ENCODE results near the gene ADCY1.

Gene ADCY1

GRCh38 chr7:45582868-45583277 is 8.7 kb downstream of the ADCY1 start:
- TF ChIP-seq, protein P1, sequence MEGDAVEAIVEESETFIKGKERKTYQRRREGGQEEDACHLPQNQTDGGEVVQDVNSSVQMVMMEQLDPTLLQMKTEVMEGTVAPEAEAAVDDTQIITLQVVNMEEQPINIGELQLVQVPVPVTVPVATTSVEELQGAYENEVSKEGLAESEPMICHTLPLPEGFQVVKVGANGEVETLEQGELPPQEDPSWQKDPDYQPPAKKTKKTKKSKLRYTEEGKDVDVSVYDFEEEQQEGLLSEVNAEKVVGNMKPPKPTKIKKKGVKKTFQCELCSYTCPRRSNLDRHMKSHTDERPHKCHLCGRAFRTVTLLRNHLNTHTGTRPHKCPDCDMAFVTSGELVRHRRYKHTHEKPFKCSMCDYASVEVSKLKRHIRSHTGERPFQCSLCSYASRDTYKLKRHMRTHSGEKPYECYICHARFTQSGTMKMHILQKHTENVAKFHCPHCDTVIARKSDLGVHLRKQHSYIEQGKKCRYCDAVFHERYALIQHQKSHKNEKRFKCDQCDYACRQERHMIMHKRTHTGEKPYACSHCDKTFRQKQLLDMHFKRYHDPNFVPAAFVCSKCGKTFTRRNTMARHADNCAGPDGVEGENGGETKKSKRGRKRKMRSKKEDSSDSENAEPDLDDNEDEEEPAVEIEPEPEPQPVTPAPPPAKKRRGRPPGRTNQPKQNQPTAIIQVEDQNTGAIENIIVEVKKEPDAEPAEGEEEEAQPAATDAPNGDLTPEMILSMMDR (IDR thresholded peaks at IDR 0.05; ENCODE audit: insufficient read depth, low read depth, low read length, missing control alignments), result no peak
- no peak for DNase-seq (ENCODE audit: low read depth)
- no peak overlapping the region for H3K4me3 ChIP-seq (ENCODE audit: low read length)

DNA sequence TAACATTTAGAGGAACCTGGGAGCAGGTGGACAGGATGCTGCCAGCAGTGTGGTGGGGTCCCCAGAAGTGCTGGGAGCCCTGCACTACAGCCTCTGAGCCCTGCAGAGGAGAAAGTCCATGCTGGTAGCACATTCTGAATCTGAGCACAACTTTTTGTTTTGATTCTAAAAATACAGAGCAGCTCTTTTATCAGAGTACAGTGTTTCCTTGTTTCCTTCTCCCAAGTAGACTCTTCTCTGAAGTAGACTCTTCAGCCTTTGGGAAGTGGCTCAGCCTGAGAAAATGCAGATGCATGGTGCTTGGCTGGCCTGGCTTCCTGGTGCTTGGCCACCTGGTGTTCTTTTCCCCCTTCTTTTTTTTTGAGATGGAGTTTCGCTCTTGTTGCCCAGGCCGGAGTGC is 9.1 kb downstream of the ADCY1 start:
- TF ChIP-seq, protein P1 (IDR thresholded peaks at IDR 0.05; ENCODE audit: insufficient read depth, low read depth, low read length, missing control alignments), result no peak
- DNase-seq (ENCODE audit: low read depth), result no peak
- no peak overlapping the region for H3K4me3 ChIP-seq (ENCODE audit: low read length)

GRCh38 chr7:45584261-45585210 is 10.4 kb downstream of the ADCY1 start:
- H3K4me3 ChIP-seq (ENCODE audit: low read length), result no peak overlapping the region
- TF ChIP-seq, protein P1 (IDR thresholded peaks at IDR 0.05; ENCODE audit: insufficient read depth, low read depth, low read length, missing control alignments), result no peak

DNA sequence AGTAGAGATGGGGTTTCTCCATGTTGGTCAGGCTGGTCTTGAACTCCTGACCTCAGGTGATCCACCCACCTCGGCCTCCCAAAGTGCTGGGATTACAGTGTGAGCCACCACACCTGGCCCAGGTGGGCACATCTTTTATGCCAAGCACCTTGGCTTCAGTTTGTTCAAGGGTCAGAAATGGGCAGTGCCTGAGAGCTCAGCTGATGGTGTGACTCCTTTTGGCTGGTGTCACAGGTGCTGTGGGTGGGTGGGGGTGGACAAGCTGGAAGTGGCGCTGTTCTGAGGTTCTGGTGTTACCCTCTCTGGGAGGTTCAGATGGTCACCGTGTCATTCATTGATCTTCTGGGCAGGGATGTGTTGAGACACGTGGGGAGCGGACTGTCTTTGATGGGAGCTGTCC is 11.5 kb downstream of the ADCY1 start:
- TF ChIP-seq, protein P1 (IDR thresholded peaks at IDR 0.05; ENCODE audit: insufficient read depth, low read depth, low read length, missing control alignments), result no peak
- no peak for DNase-seq (ENCODE audit: low read depth)
- H3K4me3 ChIP-seq (ENCODE audit: low read length), result no peak overlapping the region

More at GRCh38 chr7:45584261-45585210, 10.4 kb downstream of the ADCY1 start:
- DNase-seq (ENCODE audit: low read depth), result no peak

GRCh38 chr7:45586542-45587520 is 12.7 kb downstream of the ADCY1 start:
- no peak overlapping the region for H3K4me3 ChIP-seq (ENCODE audit: low read length)
- TF ChIP-seq, protein P1 (IDR thresholded peaks at IDR 0.05; ENCODE audit: insufficient read depth, low read depth, low read length, missing control alignments), result no peak
- no peak for DNase-seq (ENCODE audit: low read depth)

- TF ChIP-seq, protein P1 (IDR thresholded peaks at IDR 0.05; ENCODE audit: insufficient read depth, low read depth, low read length, missing control alignments), result no peak
Observed at GRCh38 chr7:45588466-45588865, 14.3 kb downstream of the ADCY1 start.

More at GRCh38 chr7:45588466-45588865, 14.3 kb downstream of the ADCY1 start:
- no peak for DNase-seq (ENCODE audit: low read depth)
- no peak overlapping the region for H3K4me3 ChIP-seq (ENCODE audit: low read length)

Measured in epithelial cell of esophagus (primary cell).